HG03135 (cell line): ENCODE results near the gene HARS1.
"Not testable (repeated sequence)": the region's sequence is repeated elsewhere in the genome, so short reads cannot be mapped to it uniquely, and the experiment has no call there.

Experiments used
- ATAC-seq: cut with Tn5 transposase; IDR thresholded peaks from one replicate; pipeline ENCODE4 v1.9.1; 2021; ENCODE audit warnings: mild to moderate bottlenecking, moderate library complexity; ENCODE audit not compliant: unreplicated experiment

The HARS1 gene

DNA sequence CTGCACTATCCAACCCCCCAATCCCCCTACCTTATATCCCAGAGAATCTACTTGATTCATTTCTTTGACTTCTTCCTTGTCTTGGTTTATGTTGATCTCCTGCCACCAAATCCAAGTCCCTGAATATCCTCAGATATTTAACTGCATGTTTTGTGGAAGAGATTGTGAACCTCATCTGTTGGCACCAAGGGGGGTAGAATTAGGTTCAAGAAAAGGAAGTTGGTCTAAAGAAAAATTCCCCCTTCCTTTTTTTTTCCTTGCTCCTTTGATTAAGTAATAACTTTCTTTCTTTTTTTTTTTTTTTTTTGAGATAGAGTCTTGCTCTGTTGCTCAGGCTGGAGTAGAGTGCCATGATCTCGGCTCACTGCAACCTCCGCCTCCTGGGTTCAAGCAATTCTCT is 57.7 kb downstream of the HARS1 start:
- ATAC-seq = no peak

DNA sequence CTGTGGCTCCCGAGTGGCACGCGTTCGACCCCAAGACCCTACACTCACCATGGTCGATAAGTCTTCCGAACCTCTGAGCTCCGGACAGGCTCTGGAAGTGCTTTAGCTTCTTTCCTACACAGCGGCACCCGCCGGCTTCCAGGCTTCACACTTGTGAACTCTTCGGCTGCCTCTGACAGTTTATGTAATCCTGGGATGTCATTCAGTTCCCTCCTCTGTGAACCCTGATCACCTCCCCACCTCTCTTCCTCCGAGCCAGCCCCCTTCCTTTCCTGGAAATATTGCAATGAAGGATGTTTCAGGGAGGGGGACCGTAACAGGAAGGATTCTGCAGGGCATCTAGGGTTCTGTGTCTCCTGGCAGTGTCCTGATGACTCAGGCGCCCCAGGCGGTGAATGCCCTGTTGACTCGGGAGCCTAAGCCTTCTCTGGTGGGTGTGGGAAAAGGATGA is 58.1 kb downstream of the HARS1 start, which contains the start of gene CD14:
Gene CD14 (minus strand): TSS at position 155 of the 451 bp plus-strand sequence. CDS start 104 bp downstream, at position 51.
- ATAC-seq = no peak

DNA sequence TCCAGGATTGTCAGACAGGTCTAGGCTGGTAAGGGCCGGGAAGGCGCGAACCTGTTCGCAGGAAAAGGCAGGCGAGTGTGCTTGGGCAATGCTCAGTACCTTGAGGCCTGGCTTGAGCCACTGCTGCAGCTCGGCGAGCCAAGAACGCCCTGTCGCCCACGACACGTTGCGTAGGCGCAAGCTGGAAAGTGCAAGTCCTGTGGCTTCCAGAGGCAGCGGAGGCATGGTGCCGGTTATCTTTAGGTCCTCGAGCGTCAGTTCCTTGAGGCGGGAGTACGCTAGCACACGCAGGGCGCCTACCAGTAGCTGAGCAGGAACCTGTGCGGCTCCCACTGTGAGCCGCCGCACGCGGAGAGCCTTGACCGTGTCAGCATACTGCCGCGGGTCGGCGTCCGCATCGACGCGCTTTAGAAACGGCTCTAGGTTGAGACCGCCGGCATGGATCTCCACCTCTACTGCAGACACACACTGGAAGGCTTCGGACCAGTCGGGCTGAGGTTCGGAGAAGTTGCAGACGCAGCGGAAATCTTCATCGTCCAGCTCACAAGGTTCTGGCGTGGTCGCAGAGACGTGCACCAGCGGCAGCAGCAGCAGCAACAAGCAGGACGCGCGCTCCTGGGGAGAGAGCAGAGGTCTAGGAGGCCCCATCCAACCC is 58.7 kb downstream of the HARS1 start:
- ATAC-seq = peak; percentile 51

DNA sequence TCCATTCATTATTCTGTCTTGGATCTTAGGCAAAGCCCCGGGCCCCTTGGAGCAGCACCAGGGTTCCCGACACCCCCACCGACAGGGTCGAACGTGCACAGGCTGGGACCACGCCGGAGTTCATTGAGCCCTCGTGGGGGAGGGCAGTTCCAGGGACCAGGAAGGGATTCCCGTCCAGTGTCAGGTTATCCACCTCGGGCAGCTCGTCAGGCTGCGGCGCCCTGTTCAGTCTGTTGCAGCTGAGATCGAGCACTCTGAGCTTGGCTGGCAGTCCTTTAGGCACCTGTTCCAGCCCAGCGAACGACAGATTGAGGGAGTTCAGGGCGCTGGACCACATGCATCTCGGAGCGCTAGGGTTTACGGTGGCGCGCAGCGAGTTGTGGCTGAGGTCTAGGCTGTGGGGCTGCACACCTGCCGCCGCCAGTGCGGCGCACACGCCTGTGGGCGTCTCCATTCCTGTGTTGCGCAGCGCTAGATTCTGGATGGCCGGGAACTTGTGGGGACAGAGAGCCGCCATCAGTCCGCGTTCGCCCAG is 59.3 kb downstream of the HARS1 start:
- peak; percentile 44 for ATAC-seq

DNA sequence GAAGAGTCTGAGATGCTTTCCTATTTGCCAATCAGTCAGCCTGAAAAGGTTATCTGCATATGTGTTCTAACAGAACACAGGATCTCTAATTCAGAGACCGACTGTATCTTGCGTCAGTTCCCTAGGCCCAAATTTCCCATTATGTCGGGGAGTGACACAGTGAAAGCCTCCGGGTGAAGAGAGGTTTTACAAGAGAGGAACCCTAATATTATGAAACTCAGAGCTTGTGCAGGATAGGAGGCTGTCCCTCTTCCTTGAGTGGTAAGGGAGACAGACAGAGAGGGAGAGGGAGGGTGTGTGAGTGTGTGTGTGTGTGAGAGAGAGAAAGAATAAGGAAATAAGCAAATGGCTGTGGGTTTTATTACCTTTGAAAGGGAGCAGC is 60.1 kb downstream of the HARS1 start:
- ATAC-seq = no peak

DNA sequence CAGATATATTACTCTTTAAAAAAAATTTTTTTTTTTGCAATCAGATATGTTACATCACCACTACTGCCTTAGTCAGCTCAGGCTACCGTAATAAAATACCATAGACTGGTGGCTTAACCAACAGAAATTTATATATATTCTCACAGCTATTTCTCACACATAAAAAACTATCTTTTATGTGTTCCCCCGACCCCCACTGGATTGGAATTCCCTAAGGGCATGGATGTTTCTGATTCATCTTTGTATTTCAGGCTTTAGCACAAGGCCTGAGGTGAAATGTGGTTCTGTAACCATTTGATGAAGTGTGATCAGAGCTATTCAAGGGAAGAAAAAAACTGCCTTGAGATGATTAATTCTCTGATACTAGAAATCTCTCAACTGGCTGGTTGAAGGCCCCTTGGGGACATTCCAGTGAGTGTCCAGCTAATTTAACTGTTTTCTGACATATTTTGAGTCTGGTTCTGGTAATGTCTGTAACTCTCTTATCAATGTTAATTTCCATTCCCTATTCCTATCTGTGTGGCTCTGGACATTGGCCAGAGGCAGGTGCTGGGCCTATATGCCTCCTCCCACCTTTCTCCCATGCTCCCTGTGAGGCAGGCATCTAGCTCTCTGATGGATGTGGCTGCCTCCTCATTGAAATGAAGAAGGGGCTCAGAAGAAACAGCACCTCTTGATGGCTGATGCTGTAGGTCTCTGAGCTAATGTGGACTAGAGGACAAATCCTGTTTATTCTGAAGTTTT is 60.7 kb downstream of the HARS1 start:
- ATAC-seq = no peak

DNA sequence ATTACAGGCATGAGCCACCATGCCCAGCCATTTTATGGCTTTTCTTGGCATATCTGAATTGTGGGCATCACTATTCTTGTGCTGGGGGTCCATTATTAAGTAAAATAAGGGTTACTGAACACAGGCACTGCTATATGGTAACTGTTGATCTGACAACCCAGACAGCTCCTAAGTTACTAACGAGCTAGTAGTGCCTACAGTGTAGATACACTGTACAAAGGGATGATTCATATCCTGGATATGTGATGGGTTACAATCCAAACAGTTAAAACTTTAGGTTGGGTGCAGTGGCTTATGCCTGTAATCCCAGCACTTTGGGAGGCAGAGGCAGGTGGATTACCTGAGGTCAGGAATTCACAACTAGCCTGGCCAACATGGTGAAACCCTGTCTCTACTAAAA is 62.5 kb downstream of the HARS1 start:
- ATAC-seq = no peak

DNA sequence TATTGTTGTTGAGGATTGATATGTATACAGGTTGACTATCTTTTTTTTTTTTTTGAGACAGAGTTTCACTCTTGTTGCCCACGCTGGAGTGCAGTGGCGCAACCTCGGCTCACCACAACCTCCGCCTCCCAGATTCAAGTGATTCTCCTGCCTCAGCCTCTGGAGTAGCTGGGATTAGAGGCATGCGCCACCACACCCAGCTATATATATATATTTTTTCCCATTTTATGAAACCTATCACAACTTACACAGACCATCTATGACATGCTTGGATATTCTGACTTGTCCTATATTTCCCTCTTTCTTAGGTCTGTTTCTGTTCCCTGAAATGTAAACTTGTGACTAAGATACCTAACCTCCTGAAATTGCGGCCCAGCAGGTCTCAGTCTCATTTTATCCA is 63.2 kb downstream of the HARS1 start:
- ATAC-seq = no peak

DNA sequence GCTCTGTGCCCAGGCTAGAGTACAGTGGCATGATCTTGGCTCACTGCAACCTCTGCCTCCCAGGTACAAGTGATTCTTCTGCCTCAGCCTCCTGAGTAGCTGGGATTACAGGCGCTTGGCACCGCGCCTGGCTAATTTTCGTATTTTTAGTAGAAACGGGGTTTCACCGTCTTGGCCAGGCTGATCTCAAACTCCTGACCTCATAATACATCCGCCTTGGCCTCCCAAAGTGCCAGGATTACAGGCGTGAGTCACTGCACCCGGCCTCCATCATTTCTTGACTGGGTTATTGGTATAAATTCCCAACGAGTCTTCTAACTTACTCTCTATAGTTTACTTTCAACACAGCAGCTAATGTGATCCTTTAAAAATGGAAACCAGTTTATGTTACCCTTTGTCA is 66.3 kb downstream of the HARS1 start:
- ATAC-seq = not testable (repeated sequence)
